K562 treated with DMSO at 1 percent for 12 hours (cell line): ENCODE measurements around the gene IRX1. TPM values are rescaled to one million over a fixed set of nuclear protein-coding genes. Genes with fewer than 3 reads are reported as not detected.

Source experiments
- total RNA-seq: library from RNA; unstranded; fragments of 300-600 nt; gene quantifications from 2 replicates; pipeline ENCODE4 v1.2.3, GENCODE V29; 2022; ENCODE audit not compliant: insufficient read depth

IRX1 gene
- total RNA-seq, result not detected in 2 replicates

DNA sequence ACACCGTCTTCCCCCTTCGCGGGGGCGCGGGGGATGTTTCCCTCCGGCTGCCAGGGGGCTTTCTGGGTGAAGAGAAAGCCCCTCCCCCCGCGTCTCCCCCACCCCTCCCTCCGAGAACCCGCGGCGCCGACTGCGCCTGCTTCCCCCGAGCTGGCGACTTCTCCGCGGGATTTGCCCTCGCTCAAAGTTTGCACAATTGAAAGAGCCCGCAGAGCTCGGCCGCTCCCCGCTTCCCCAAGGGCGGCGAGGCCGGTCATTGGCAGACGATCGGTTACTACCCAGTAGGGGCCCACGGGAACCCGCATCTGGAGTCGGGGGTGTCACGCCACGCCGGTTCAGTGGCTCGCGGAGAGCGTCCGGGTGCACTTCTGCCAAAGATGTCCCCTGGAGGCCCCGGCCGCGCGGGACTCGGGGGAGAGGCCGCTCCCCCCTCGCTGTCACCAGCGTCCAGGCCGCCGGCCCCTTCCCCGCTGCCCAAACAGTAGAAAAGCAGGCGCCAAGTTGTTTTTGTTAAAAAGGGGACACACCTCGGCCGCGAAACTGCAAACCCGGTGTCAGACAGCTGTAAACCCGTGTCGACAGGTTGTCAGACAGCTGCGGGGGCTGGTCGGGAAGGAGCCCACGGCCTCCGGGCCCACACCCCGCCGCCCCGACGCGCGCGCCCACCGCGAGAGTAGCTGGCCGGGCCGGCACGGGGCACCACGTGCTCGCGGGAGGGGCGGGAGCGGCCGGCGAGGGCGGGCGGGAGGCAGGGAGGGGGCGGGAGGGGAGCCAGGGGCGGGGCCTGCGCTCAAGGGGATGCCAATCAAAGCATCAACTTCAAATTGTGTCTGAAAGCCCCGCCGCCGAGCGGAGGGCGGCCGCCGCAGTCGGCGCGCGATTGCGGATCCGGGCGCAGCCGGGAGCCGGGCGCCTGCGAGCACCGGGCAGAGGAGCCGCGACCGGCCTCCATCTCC is at the start of gene IRX1:
Gene IRX1 (plus strand): TSS at position 827 of the 956 bp plus-strand sequence. CDS start 274 bp downstream, outside the sequence.

